Esophagus squamous epithelium (tissue), 4 donors: ENCODE data around the gene PXT1.

Experiments
- POLR2A ChIP-seq, 4 donors: fragments of 450-650 bp; IDR thresholded peaks; one replicate each; pipeline ENCODE4 v1.6.1; 2017; ENCODE audit warnings: antibody characterized with exemption in 4 of 4, mild to moderate bottlenecking in 4 of 4, moderate library complexity in 3 of 4
- TF ChIP-seq, protein P1 (sequence below), 6 experiments: fragments of 450-650 bp in 4 of 6; fragments of 200-600 bp in 2 of 6; sonication (generic) in 2 of 6; IDR thresholded peaks; one replicate each; pipeline ENCODE4 v1.5.1; 2016 to 2019; ENCODE audit warnings: antibody characterized with exemption in 6 of 6, mild to moderate bottlenecking in 4 of 6, moderate library complexity in 4 of 6

DNA sequence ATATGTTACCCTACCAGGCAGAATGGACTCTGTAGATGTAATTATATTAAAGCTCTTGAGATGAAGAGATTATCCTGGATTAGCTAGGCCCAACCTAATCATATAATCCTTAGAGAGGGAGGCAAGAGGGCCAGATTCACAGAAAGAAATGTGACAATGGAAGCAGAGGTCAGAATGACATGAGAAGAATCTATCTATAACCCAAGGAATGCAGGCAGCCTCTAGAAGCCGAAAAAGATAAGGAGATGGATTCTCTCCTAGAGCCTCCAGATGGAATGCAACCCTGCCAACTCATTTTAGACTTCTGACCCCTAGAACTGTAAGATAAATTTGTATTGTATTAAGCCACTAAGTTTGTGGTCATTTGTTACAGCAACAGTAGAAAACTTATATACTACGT, 12.3 kb downstream of the PXT1 start:
- TF ChIP-seq POLR2A (IDR thresholded peaks at IDR 0.05): no peak
- TF ChIP-seq, protein P1, sequence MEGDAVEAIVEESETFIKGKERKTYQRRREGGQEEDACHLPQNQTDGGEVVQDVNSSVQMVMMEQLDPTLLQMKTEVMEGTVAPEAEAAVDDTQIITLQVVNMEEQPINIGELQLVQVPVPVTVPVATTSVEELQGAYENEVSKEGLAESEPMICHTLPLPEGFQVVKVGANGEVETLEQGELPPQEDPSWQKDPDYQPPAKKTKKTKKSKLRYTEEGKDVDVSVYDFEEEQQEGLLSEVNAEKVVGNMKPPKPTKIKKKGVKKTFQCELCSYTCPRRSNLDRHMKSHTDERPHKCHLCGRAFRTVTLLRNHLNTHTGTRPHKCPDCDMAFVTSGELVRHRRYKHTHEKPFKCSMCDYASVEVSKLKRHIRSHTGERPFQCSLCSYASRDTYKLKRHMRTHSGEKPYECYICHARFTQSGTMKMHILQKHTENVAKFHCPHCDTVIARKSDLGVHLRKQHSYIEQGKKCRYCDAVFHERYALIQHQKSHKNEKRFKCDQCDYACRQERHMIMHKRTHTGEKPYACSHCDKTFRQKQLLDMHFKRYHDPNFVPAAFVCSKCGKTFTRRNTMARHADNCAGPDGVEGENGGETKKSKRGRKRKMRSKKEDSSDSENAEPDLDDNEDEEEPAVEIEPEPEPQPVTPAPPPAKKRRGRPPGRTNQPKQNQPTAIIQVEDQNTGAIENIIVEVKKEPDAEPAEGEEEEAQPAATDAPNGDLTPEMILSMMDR (IDR thresholded peaks at IDR 0.05): no peak
